HCT116 (cell line): Measurements from ENCODE around the gene ACP1.

Experiments used
- CTCF ChIP-seq, 3 experiments: fragments of 200-600 bp in 1 of 3; sonication (generic) in 1 of 3; IDR thresholded peaks in 2 of 3; conservative IDR thresholded peaks in 1 of 3; 2 replicates each; pipeline ENCODE4 v1.5.1; 2012 to 2017; ENCODE audit warnings: low read depth in 2 of 3, low read length in 2 of 3, antibody characterized with exemption in 1 of 3, borderline replicate concordance in 1 of 3, control low read depth in 1 of 3, mild to moderate bottlenecking in 1 of 3, mixed read lengths in 1 of 3, mixed run types in 1 of 3, moderate library complexity in 1 of 3; ENCODE audit not compliant: insufficient read depth in 1 of 3
- EZH2 ChIP-seq: fragments of 200-600 bp; sonication (generic); IDR thresholded peaks from 2 replicates; pipeline ENCODE4 v1.6.1; 2017; ENCODE audit warnings: antibody characterized with exemption, mixed run types
- EZH2phosphoT487 ChIP-seq: fragments of 200-600 bp; IDR thresholded peaks from 2 replicates; pipeline ENCODE4 v1.6.1; 2018; ENCODE audit warnings: antibody characterized with exemption, borderline replicate concordance
- MAX ChIP-seq: IDR thresholded peaks from 2 replicates; pipeline ENCODE4 v1.6.1; 2012
- POLR2A ChIP-seq: IDR thresholded peaks from 2 replicates; pipeline ENCODE4 v1.7.0; 2011; ENCODE audit warnings: borderline replicate concordance; ENCODE audit not compliant: insufficient read depth, insufficient read length; ENCODE audit errors: extremely low read depth
- SP1 ChIP-seq: IDR thresholded peaks from 2 replicates; pipeline ENCODE4 v1.6.1; 2012; ENCODE audit warnings: low read depth
- ZFX ChIP-seq: fragments of 450-650 bp; IDR thresholded peaks from 2 replicates; pipeline ENCODE4 v1.6.1; 2017

DNA sequence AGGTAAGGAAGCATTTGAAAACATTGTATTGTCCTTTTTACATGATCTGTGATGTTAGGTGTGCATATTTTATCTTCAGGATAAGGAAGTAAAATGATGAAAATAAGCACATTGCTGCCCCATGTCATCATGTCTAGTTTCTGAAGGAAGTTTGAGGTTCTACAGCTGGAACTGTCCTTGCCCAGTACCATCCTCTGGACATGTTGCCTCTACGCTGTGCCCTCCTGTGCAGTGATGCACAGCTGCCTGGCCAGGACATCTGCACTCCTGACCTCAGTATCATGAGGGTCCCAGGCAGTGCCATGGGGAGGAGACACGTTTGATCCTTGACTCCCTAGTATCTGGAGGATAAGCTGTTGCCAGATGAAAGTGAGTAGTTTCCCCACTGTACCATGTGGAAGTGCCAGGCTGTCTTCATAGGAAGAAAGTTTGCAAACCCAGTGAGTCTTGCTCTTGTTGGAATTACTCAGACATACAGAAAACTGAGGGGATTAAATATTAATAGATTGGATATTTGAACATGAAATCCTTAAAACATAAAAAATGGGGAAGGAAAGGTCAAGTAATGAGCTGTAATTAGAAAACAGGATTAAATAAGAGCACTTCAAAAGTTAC is 13.7 kb downstream of the ACP1 start:
- TF ChIP-seq EZH2 (no peak), SP1 (no peak), CTCF (IDR thresholded peaks at IDR 0.05 in 2 of 3, conservative IDR thresholded peaks at IDR 0.05 in 1 of 3; ENCODE audit: borderline replicate concordance in 1 of 3, insufficient read depth in 1 of 3, low read depth in 2 of 3, low read length in 2 of 3) (no peak), MAX (no peak), EZH2phosphoT487 (no peak), POLR2A (no peak), ZFX (no peak)
